HEK293 (cell line): Measurements from ENCODE around the gene EML6.

Source experiments
- BCL11A ChIP-seq: fragments of 450-650 bp; formaldehyde crosslinking; IDR thresholded peaks from 2 replicates; pipeline ENCODE4 v1.5.1; 2016; ENCODE audit warnings: low read depth, missing biosample characterization, missing genetic modification characterization
- BCL11B ChIP-seq: fragments of 450-650 bp; formaldehyde crosslinking; IDR thresholded peaks from 2 replicates; pipeline ENCODE4 v1.5.1; 2016; ENCODE audit warnings: low read depth, missing biosample characterization, missing genetic modification characterization
- CTCF ChIP-seq: fragments of 450-650 bp; formaldehyde crosslinking; IDR thresholded peaks from 2 replicates; pipeline ENCODE4 v1.5.1; 2016; ENCODE audit warnings: missing biosample characterization, missing genetic modification characterization
- HOXA7 ChIP-seq: sonication (generic); formaldehyde crosslinking; IDR thresholded peaks from 2 replicates; pipeline ENCODE4 v1.8.1; 2022; ENCODE audit warnings: missing genetic modification reagents, borderline replicate concordance
- MEIS1 ChIP-seq: sonication (generic); formaldehyde crosslinking; IDR thresholded peaks from 2 replicates; pipeline ENCODE4 v1.8.1; 2022; ENCODE audit warnings: missing genetic modification reagents, mild to moderate bottlenecking, borderline replicate concordance
- RBAK ChIP-seq: fragments of 450-650 bp; formaldehyde crosslinking; IDR thresholded peaks from 2 replicates; pipeline ENCODE4 v1.5.1; 2016; ENCODE audit warnings: missing biosample characterization, missing genetic modification characterization
- SCRT2 ChIP-seq: fragments of 450-650 bp; formaldehyde crosslinking; IDR thresholded peaks from 2 replicates; pipeline ENCODE4 v1.5.1; 2016; ENCODE audit warnings: missing biosample characterization, missing genetic modification characterization
- SP3 ChIP-seq: fragments of 450-650 bp; formaldehyde crosslinking; IDR thresholded peaks from 2 replicates; pipeline ENCODE4 v1.5.1; 2016; ENCODE audit warnings: missing biosample characterization, missing genetic modification characterization
- TCF7L2 ChIP-seq: IDR thresholded peaks from 2 replicates; pipeline ENCODE4 v1.6.1; 2011; ENCODE audit warnings: low read depth, mild to moderate bottlenecking, inconsistent platforms, low read length, moderate library complexity, borderline replicate concordance
- ZBTB21 ChIP-seq: fragments of 450-650 bp; formaldehyde crosslinking; IDR thresholded peaks from 2 replicates; pipeline ENCODE4 v1.5.1; 2017; ENCODE audit warnings: missing biosample characterization, missing genetic modification characterization
- ZFP37 ChIP-seq: fragments of 450-650 bp; formaldehyde crosslinking; IDR thresholded peaks from 2 replicates; pipeline ENCODE4 v1.5.1; 2016; ENCODE audit warnings: missing biosample characterization, missing genetic modification characterization
- ZNF112 ChIP-seq: fragments of 450-650 bp; formaldehyde crosslinking; IDR thresholded peaks from 2 replicates; pipeline ENCODE4 v1.5.0; 2017; ENCODE audit warnings: missing biosample characterization, missing genetic modification characterization
- ZNF132 ChIP-seq: fragments of 450-650 bp; formaldehyde crosslinking; IDR thresholded peaks from 2 replicates; pipeline ENCODE4 v1.5.1; 2017; ENCODE audit warnings: missing biosample characterization, missing genetic modification characterization, borderline replicate concordance
- ZNF138 ChIP-seq: fragments of 450-650 bp; formaldehyde crosslinking; IDR thresholded peaks from 2 replicates; pipeline ENCODE4 v1.5.1; 2016; ENCODE audit warnings: missing biosample characterization, missing genetic modification characterization, borderline replicate concordance
- ZNF155 ChIP-seq: fragments of 450-650 bp; formaldehyde crosslinking; IDR thresholded peaks from 2 replicates; pipeline ENCODE4 v1.5.1; 2016; ENCODE audit warnings: missing biosample characterization, missing genetic modification characterization
- ZNF202 ChIP-seq: fragments of 450-650 bp; formaldehyde crosslinking; IDR thresholded peaks from 2 replicates; pipeline ENCODE4 v1.5.1; 2016; ENCODE audit warnings: missing biosample characterization, missing genetic modification characterization, borderline replicate concordance
- ZNF24 ChIP-seq: fragments of 450-650 bp; formaldehyde crosslinking; IDR thresholded peaks from 2 replicates; pipeline ENCODE4 v1.5.1; 2016; ENCODE audit warnings: missing biosample characterization, missing genetic modification characterization
- ZNF280C ChIP-seq: fragments of 450-650 bp; formaldehyde crosslinking; IDR thresholded peaks from 2 replicates; pipeline ENCODE4 v1.5.1; 2016; ENCODE audit warnings: missing biosample characterization, missing genetic modification characterization
- ZNF335 ChIP-seq: fragments of 450-650 bp; formaldehyde crosslinking; conservative IDR thresholded peaks from 2 replicates; pipeline ENCODE4 v1.5.1; 2016; ENCODE audit warnings: missing biosample characterization, missing genetic modification characterization
- ZNF341 ChIP-seq: fragments of 450-650 bp; formaldehyde crosslinking; IDR thresholded peaks from 2 replicates; pipeline ENCODE4; 2016; ENCODE audit warnings: low read depth, missing biosample characterization, missing genetic modification characterization
- ZNF449 ChIP-seq: fragments of 450-650 bp; formaldehyde crosslinking; IDR thresholded peaks from 2 replicates; pipeline ENCODE4 v1.5.1; 2017; ENCODE audit warnings: missing biosample characterization, mild to moderate bottlenecking, missing genetic modification characterization, moderate library complexity
- ZNF510 ChIP-seq: fragments of 450-650 bp; formaldehyde crosslinking; IDR thresholded peaks from 2 replicates; pipeline ENCODE4 v1.5.1; 2018; ENCODE audit warnings: mild to moderate bottlenecking, missing genetic modification characterization, missing biosample characterization; ENCODE audit not compliant: insufficient replicate concordance
- ZNF555 ChIP-seq: fragments of 450-650 bp; formaldehyde crosslinking; conservative IDR thresholded peaks from 2 replicates; pipeline ENCODE4 v1.5.1; 2017; ENCODE audit warnings: missing biosample characterization, mild to moderate bottlenecking, missing genetic modification characterization, inconsistent platforms
- ZNF558 ChIP-seq: fragments of 450-650 bp; formaldehyde crosslinking; IDR thresholded peaks from 2 replicates; pipeline ENCODE4 v1.5.1; 2016; ENCODE audit warnings: missing biosample characterization, missing genetic modification characterization
- ZNF580 ChIP-seq: fragments of 450-650 bp; formaldehyde crosslinking; IDR thresholded peaks from 2 replicates; pipeline ENCODE4 v1.5.1; 2016; ENCODE audit warnings: missing biosample characterization, missing genetic modification characterization
- ZNF621 ChIP-seq: fragments of 450-650 bp; formaldehyde crosslinking; IDR thresholded peaks from 2 replicates; pipeline ENCODE4 v1.5.1; 2017; ENCODE audit warnings: missing biosample characterization, missing genetic modification characterization
- ZNF658 ChIP-seq: fragments of 450-650 bp; formaldehyde crosslinking; IDR thresholded peaks from 2 replicates; pipeline ENCODE4; 2016; ENCODE audit warnings: missing biosample characterization, missing genetic modification characterization
- ZNF776 ChIP-seq: fragments of 450-650 bp; formaldehyde crosslinking; IDR thresholded peaks from 2 replicates; pipeline ENCODE4 v1.5.0; 2017; ENCODE audit warnings: missing biosample characterization, missing genetic modification characterization, borderline replicate concordance
- ZSCAN30 ChIP-seq: fragments of 450-650 bp; IDR thresholded peaks from 2 replicates; pipeline ENCODE4 v1.5.1; 2018; ENCODE audit warnings: missing biosample characterization, mild to moderate bottlenecking, missing genetic modification characterization, moderate library complexity
- TF ChIP-seq, protein P1 (sequence below): fragments of 450-650 bp; formaldehyde crosslinking; IDR thresholded peaks from 2 replicates; pipeline ENCODE4 v1.5.1; 2016; ENCODE audit warnings: missing biosample characterization, missing genetic modification characterization
- TF ChIP-seq, protein P2 (sequence below): fragments of 450-650 bp; formaldehyde crosslinking; IDR thresholded peaks from 2 replicates; pipeline ENCODE4 v1.5.1; 2017; ENCODE audit warnings: missing biosample characterization, missing genetic modification characterization

EML6 gene

GRCh38 chr2:54903736-54904554 is 180.5 kb downstream of the EML6 start (continued):
- TF ChIP-seq ZNF580 (tag by site-specific recombination) = no peak
- TF ChIP-seq ZNF112 = no peak
- peak; percentile 24; the same call in 1 of the 2 replicates for TF ChIP-seq ZNF335 (tag by site-specific recombination)
- no peak for TF ChIP-seq TCF7L2
- TF ChIP-seq HOXA7 (CRISPR knock-in tag) = no peak
- TF ChIP-seq ZBTB21 (tag by site-specific recombination) = 0 out of 2 replicates have a peak, but pooled peaks have one; percentile 11
- peak; percentile 61; the same call in 1 of the 2 replicates for TF ChIP-seq ZNF24 (tag by site-specific recombination)
- TF ChIP-seq ZNF155 (tag by site-specific recombination) = no peak
- no peak for TF ChIP-seq BCL11A (tag by site-specific recombination)
- TF ChIP-seq CTCF = no peak
- peak; percentile 21 for TF ChIP-seq SP3 (tag by site-specific recombination)
- TF ChIP-seq ZNF776 (tag by site-specific recombination) = no peak
- TF ChIP-seq ZNF341 (tag by site-specific recombination) = no peak
- TF ChIP-seq, protein P1, sequence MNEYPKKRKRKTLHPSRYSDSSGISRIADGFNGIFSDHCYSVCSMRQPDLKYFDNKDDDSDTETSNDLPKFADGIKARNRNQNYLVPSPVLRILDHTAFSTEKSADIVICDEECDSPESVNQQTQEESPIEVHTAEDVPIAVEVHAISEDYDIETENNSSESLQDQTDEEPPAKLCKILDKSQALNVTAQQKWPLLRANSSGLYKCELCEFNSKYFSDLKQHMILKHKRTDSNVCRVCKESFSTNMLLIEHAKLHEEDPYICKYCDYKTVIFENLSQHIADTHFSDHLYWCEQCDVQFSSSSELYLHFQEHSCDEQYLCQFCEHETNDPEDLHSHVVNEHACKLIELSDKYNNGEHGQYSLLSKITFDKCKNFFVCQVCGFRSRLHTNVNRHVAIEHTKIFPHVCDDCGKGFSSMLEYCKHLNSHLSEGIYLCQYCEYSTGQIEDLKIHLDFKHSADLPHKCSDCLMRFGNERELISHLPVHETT (tag by site-specific recombination) = peak; percentile 54; the same call in 1 of the 2 replicates
- no peak for TF ChIP-seq BCL11B (tag by site-specific recombination)
- TF ChIP-seq ZNF138 (tag by site-specific recombination) = no peak
- TF ChIP-seq ZSCAN30 (tag by site-specific recombination) = no peak
- no peak for TF ChIP-seq RBAK (tag by site-specific recombination)
- TF ChIP-seq, protein P2, sequence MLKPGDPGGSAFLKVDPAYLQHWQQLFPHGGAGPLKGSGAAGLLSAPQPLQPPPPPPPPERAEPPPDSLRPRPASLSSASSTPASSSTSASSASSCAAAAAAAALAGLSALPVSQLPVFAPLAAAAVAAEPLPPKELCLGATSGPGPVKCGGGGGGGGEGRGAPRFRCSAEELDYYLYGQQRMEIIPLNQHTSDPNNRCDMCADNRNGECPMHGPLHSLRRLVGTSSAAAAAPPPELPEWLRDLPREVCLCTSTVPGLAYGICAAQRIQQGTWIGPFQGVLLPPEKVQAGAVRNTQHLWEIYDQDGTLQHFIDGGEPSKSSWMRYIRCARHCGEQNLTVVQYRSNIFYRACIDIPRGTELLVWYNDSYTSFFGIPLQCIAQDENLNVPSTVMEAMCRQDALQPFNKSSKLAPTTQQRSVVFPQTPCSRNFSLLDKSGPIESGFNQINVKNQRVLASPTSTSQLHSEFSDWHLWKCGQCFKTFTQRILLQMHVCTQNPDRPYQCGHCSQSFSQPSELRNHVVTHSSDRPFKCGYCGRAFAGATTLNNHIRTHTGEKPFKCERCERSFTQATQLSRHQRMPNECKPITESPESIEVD (tag by site-specific recombination) = peak; percentile 73
- 0 out of 2 replicates have a peak, but pooled peaks have one; percentile 62 for TF ChIP-seq ZNF558 (tag by site-specific recombination)
- TF ChIP-seq ZNF280C = no peak
- TF ChIP-seq ZNF202 (tag by site-specific recombination) = no peak
- no peak for TF ChIP-seq ZNF555
- TF ChIP-seq ZNF132 (tag by site-specific recombination) = no peak
- TF ChIP-seq ZNF449 (tag by site-specific recombination) = peak; percentile 48; the same call in 1 of the 2 replicates
- TF ChIP-seq SCRT2 (tag by site-specific recombination) = no peak
- no peak for TF ChIP-seq ZNF510 (tag by site-specific recombination)
- TF ChIP-seq ZNF621 (tag by site-specific recombination) = no peak
- no peak for TF ChIP-seq MEIS1
- no peak for TF ChIP-seq ZNF658 (tag by site-specific recombination)
- TF ChIP-seq ZFP37 (tag by site-specific recombination) = 0 out of 2 replicates have a peak, but pooled peaks have one; percentile 64
